GM12878 (cell line): ENCODE results near the gene LRRC59. TPM values are rescaled to one million over a fixed set of nuclear protein-coding genes. Genes with fewer than 3 reads are reported as not detected.

Experiments used
- ATAC-seq: fragments of 200-7000 bp; cut with Tn5 transposase; 3 replicates; pipeline ENCODE4 v1.9.1; 2020; ENCODE audit warnings: mild to moderate bottlenecking, moderate library complexity
- BruUV-seq: library from RNA; stranded (reverse); fragments of 400-500 nt; replicated peaks from 2 replicates; lab custom pipeline; 2021; lab: Mats Ljungman, UMichigan
- CTCF ChIA-PET: fragments of 300-600 bp; sonication (Branson Sonifier 250); formaldehyde crosslinking; extraction: SDS; loops from one replicate; lab custom pipeline; 2021; ENCODE audit warnings: inconsistent platforms; lab: Yijun Ruan, JAX
- POLR2A ChIA-PET: fragments of 350-600 bp; formaldehyde crosslinking; extraction: SDS; loops from one replicate; lab custom pipeline; 2021; ENCODE audit warnings: inconsistent platforms; lab: Charles Lee
- RAD21 ChIA-PET: fragments of 300-600 bp; sonication (Branson Sonifier 250); formaldehyde crosslinking; loops from one replicate; lab custom pipeline; 2023; ENCODE audit warnings: antibody characterized with exemption; ENCODE audit not compliant: unreplicated experiment; lab: Charles Lee
- SMC1A ChIA-PET: fragments of 300-600 bp; sonication (Branson Sonifier 250); formaldehyde crosslinking; loops from one replicate; lab custom pipeline; 2023; ENCODE audit not compliant: unreplicated experiment, uncharacterized antibody; lab: Charles Lee
- DNase-seq: peaks from one replicate; pipeline ENCODE4 v3.0.0-alpha.2; 2011; ENCODE audit warnings: low read depth, low spot score
- FAIRE-seq: peaks from 3 replicates; lab custom pipeline; 2011; peaks lifted over from hg19 to GRCh38; lab: Jason Lieb, UNC
- H2AFZ ChIP-seq: 2 replicates; pipeline ENCODE4 v1.6.0; 2011; ENCODE audit warnings: low read depth, low read length, control low read depth; ENCODE audit not compliant: control insufficient read depth
- H3K27ac ChIP-seq: 2 replicates; pipeline ENCODE4 v1.5.1; 2011; ENCODE audit warnings: control low read depth; ENCODE audit not compliant: control insufficient read depth, insufficient read depth
- H3K27me3 ChIP-seq, 2 experiments: replicated peaks in 1 of 2; 2 replicates each; pipeline versions ENCODE4 v1.6.0 to v1.6.1; 2011; ENCODE audit warnings: low read length in 1 of 2; ENCODE audit not compliant: control insufficient read depth in 2 of 2, insufficient read depth in 2 of 2
- H3K36me3 ChIP-seq, 2 experiments: 2 replicates each; pipeline ENCODE4 v1.5.1; 2011; ENCODE audit warnings: low read length in 1 of 2; ENCODE audit not compliant: control insufficient read depth in 2 of 2, insufficient read depth in 2 of 2
- H3K4me1 ChIP-seq: 2 replicates; pipeline ENCODE4 v1.6.1; 2011; ENCODE audit warnings: mild to moderate bottlenecking, low read length, moderate library complexity, mixed read lengths; ENCODE audit not compliant: control insufficient read depth, insufficient read depth
- H3K4me2 ChIP-seq: 2 replicates; pipeline ENCODE4 v1.6.0; 2011; ENCODE audit warnings: control low read depth; ENCODE audit not compliant: control insufficient read depth, insufficient read depth
- H3K4me3 ChIP-seq: fragments of 200-600 bp; sonication (generic); 2 replicates; pipeline ENCODE4 v1.5.1; 2016
- H3K79me2 ChIP-seq: 2 replicates; pipeline ENCODE4 v1.6.0; 2011; ENCODE audit warnings: low read length; ENCODE audit not compliant: control insufficient read depth, insufficient read depth
- H3K9ac ChIP-seq: 2 replicates; pipeline ENCODE4 v1.8.0; 2011; ENCODE audit warnings: low read length, control low read depth, mixed read lengths; ENCODE audit not compliant: control insufficient read depth, insufficient read depth
- H3K9me3 ChIP-seq: replicated peaks from 3 replicates; pipeline ENCODE4 v1.5.1; 2011; ENCODE audit warnings: mild to moderate bottlenecking, low read length; ENCODE audit not compliant: control insufficient read depth, insufficient read depth
- H4K20me1 ChIP-seq: 2 replicates; pipeline ENCODE4 v1.6.0; 2011; ENCODE audit not compliant: control insufficient read depth, insufficient read depth
- CEBPB ChIP-seq, 2 experiments: fragments of 150-350 bp in 1 of 2; IDR thresholded peaks; 2 replicates each; pipeline ENCODE4 v1.6.1; 2012 to 2014; ENCODE audit warnings: low read depth in 2 of 2, low read length in 2 of 2, borderline replicate concordance in 1 of 2, inconsistent platforms in 1 of 2
- IRF5 ChIP-seq: fragments of 450-650 bp; IDR thresholded peaks from 2 replicates; pipeline ENCODE4 v1.6.1; 2017; ENCODE audit warnings: borderline replicate concordance
- POLR2A ChIP-seq: IDR thresholded peaks from 2 replicates; pipeline ENCODE4 v1.6.1; 2011; ENCODE audit warnings: low read depth, mild to moderate bottlenecking, low read length
- RFX5 ChIP-seq: IDR thresholded peaks from 2 replicates; pipeline ENCODE4 v1.6.1; 2011; ENCODE audit warnings: low read depth, low read length, improper control_type of control experiment
- ZBED1 ChIP-seq: IDR thresholded peaks from 2 replicates; pipeline ENCODE4 v1.6.1; 2016; ENCODE audit warnings: borderline replicate concordance
- ZNF687 ChIP-seq: fragments of 450-650 bp; IDR thresholded peaks from 2 replicates; pipeline ENCODE4 v1.6.1; 2017; ENCODE audit warnings: mild to moderate bottlenecking, moderate library complexity
- WGBS: methylation state at CpG from one replicate; pipeline ENCODE4 v1.1.6; 2016; ENCODE audit warnings: low lambda C conversion rate; ENCODE audit not compliant: insufficient replicate concordance, insufficient coverage; ENCODE audit errors: missing lambda C conversion rate; 5-methylcytosine and 5-hydroxymethylcytosine counted together
- in situ Hi-C: fragments of 300-500 bp; cut with MboI; formaldehyde crosslinking; loops from 9 replicates; pipeline ENCODE4 v1.14.3; 2018; ENCODE audit warnings: mixed read lengths
- intact Hi-C: fragments of 100-400 bp; cut with micrococcal nuclease; formaldehyde crosslinking; loops from one replicate; pipeline ENCODE4 v1.14.2; 2022; ENCODE audit not compliant: unreplicated experiment
- polyA plus RNA-seq, 11 experiments: library from polyadenylated mRNA; depleted of rRNA in 4 of 11; unstranded in 6 of 11; stranded (reverse) in 5 of 11; fragments of >200 nt; fragmentation: Nextera tagmentation in 4 of 11; fragmentation: Illumina TruSeq in 1 of 11; extraction: Ambion mirVana in 4 of 11; extraction: Trizol in 1 of 11; gene quantifications; 1 replicate in 1 of 11; 2 replicates in 10 of 11; pipeline versions ENCODE4 v1.2.1 to v1.2.3, GENCODE V29; 2011 to 2016; ENCODE audit warnings: inconsistent platforms in 2 of 11, missing spikeins in 2 of 11, low read depth in 1 of 11
- total RNA-seq, 4 experiments: library from RNA; depleted of rRNA in 3 of 4; stranded (reverse); fragments of >200 nt in 3 of 4; fragmentation: Illumina TruSeq in 1 of 4; extraction: Trizol in 1 of 4; gene quantifications; 2 replicates each; pipeline versions ENCODE4 v1.2.1 to v1.2.3, GENCODE V29; 2013 to 2021

Gene LRRC59
- total and polyA plus RNA-seq, 10 of the 15 experiments (the other 5 are each of a cell fraction or from before 2014, with no cell fraction given): 8.8 to 82.2 (median 63.0) TPM

- H4K20me1 ChIP-seq: no peaks in the 10 kb centered on the region
- H3K4me3 ChIP-seq: no peak overlapping the region
- intact Hi-C loops: no loop called here
- no peaks in the 10 kb centered on the region for H3K27me3 ChIP-seq
- no peaks in the 10 kb centered on the region for H3K9me3 ChIP-seq
- H3K27ac ChIP-seq: no peak overlapping the region
- no peak for ATAC-seq
- no peaks in the 10 kb centered on the region; the same call in 1 of the 2 replicates for H3K79me2 ChIP-seq
- H3K4me2 ChIP-seq: no peak overlapping the region
- no peak for FAIRE-seq
- TF ChIP-seq ZBED1: no peak
- no peak for TF ChIP-seq RFX5
- peak; percentile 51 for TF ChIP-seq POLR2A
- WGBS: 97% methylated on average over 3 of the region's 3 CpGs
- ChIA-PET POLR2A (no interaction called here), RAD21 (no interaction called here), CTCF (interaction anchor here (1.0 to 1.8 kb wide), 3 partner anchors 9 to 91 kb away, joined by 3 to 5 read pairs (median 5); partner anchors contain the start of gene LRRC59), SMC1A (no interaction called here)
- H3K9ac ChIP-seq: no peak overlapping the region
- no peak overlapping the region for H2AFZ ChIP-seq
- no TSS peak for BruUV-seq
- in situ Hi-C loops: no loop called here
- no peak for DNase-seq
- H3K36me3 ChIP-seq: peaks cover 36 to 57% of the 10 kb centered on the region in 2 experiments
- peaks cover 13% of the 10 kb centered on the region for H3K4me1 ChIP-seq
These were observed 8.6 kb downstream of the LRRC59 start for GRCh38 chr17:50388728-50389127.

- ChIA-PET POLR2A (no interaction called here), CTCF (interaction anchor here (1.6 kb wide), 1 partner anchor 11 kb away, joined by 6 read pairs; the partner anchor contains the start of gene LRRC59), SMC1A (no interaction called here), RAD21 (no interaction called here)
- H2AFZ ChIP-seq: no peak overlapping the region
- H3K79me2 ChIP-seq: no peaks in the 10 kb centered on the region; the same call in 1 of the 2 replicates
- intact Hi-C loops: no loop called here
- no peak for DNase-seq
- no TSS peak for BruUV-seq
- no peak for ATAC-seq
- no peaks in the 10 kb centered on the region for H4K20me1 ChIP-seq
- in situ Hi-C loops: no loop called here
- TF ChIP-seq IRF5 (no peak), CEBPB (IDR thresholded peaks at IDR 0.05; ENCODE audit: borderline replicate concordance in 1 of 2, low read depth in 2 of 2, low read length in 2 of 2) (no peak), ZNF687 (no peak)
- no peak overlapping the region for H3K27ac ChIP-seq
- H3K9me3 ChIP-seq: no peaks in the 10 kb centered on the region
- H3K4me3 ChIP-seq: no peak overlapping the region
- H3K36me3 ChIP-seq: peaks cover 38 to 49% of the 10 kb centered on the region in 2 experiments
- H3K4me1 ChIP-seq: peaks cover 3% of the 10 kb centered on the region; the same call in 1 of the 2 replicates
- FAIRE-seq: no peak
- no peak overlapping the region for H3K4me2 ChIP-seq
- H3K9ac ChIP-seq: no peak overlapping the region
- H3K27me3 ChIP-seq: no peaks in the 10 kb centered on the region
- 67% methylated on average over 3 of the region's 3 CpGs for WGBS
These were observed 10.8 kb downstream of the LRRC59 start for GRCh38 chr17:50386510-50386909.
